ENCODE results near the gene EZH2. TPM values are rescaled to one million over a fixed set of nuclear protein-coding genes. Genes with fewer than 3 reads are reported as not detected.

EZH2 gene
- total RNA-seq, 1 experiment from 2014 or later: 30.5 TPM

DNA sequence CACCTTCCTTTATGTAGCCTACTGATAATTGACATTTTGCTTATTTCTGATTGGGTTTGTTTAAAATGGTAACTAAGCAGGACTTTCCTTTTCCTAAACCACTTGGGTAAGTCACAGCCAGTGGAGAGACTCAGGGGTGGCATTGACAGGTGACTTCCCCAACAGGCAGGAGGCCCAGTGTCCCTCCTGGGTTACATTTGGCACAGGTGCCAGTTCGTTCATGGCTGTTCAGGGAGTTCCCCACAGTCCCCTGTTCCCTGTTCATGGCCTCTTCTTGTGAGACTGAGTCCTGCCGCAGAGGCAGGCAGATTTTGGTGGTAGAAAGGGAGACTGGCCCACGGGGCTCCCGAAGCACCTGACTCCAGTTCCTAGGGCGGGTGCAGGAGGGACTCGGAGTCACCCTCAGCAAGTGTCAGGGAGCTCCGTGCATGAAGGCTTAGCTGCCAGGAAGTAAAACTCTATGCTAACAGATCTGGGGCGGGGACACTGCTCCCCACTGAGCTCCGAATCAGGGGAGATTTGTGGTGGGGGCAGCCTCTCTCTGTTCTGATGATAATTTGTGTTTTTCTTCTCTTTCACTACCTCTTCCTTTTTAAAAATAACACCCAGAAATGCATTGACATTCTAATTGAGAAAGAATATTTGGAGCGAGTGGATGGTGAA is 84.1 kb downstream of the EZH2 start:
- no peaks in the 10 kb centered on the region for H3K79me2 ChIP-seq (ENCODE audit: low read length)
- intact Hi-C loops (cut with micrococcal nuclease): loop anchor here (5.0 kb wide), 1 partner anchor 162 kb away; no protein-coding TSS in a partner anchor
- DNase-seq (no peak), ATAC-seq (no peak)
- no peak overlapping the region for H2AFZ ChIP-seq (ENCODE audit: low read length)
- ChIA-PET CTCF (no interaction called here), POLR2A (ENCODE audit: unreplicated experiment) (no interaction called here)
- no peaks in the 10 kb centered on the region for H3F3A ChIP-seq (ENCODE audit: low read length, unreplicated experiment)
- H3K27me3 ChIP-seq (ENCODE audit: low read length): no peaks in the 10 kb centered on the region
- H3K9me3 ChIP-seq (ENCODE audit: low read length): no peaks in the 10 kb centered on the region
- H3K9me2 ChIP-seq (replicated peaks; ENCODE audit: low read length): no peaks in the 10 kb centered on the region
- H3K36me3 ChIP-seq (ENCODE audit: low read depth, low read length): peaks cover 24% of the 10 kb centered on the region
- H3K4me3 ChIP-seq (ENCODE audit: low read length): no peak overlapping the region
- H3K4me1 ChIP-seq (ENCODE audit: insufficient read depth, low read length): no peaks in the 10 kb centered on the region
- TF ChIP-seq EZH2 (IDR thresholded peaks at IDR 0.05; ENCODE audit: low read length, unreplicated experiment): no peak
- no peak for TF ChIP-seq CTCF (conservative IDR thresholded peaks at IDR 0.05; ENCODE audit: low read depth, low read length)
- TF ChIP-seq EZH2phosphoT487 (IDR thresholded peaks at IDR 0.05; ENCODE audit: borderline replicate concordance, low read length): no peak
- H3K4me2 ChIP-seq (ENCODE audit: low read length): no peak overlapping the region
- BruUV-seq (replicated peaks): no TSS peak
- H3K27ac ChIP-seq (ENCODE audit: low read length): no peak overlapping the region
- H3K9ac ChIP-seq (ENCODE audit: low read length): no peak overlapping the region
- H4K20me1 ChIP-seq (ENCODE audit: low read length): no peaks in the 10 kb centered on the region

- intact Hi-C loops (cut with micrococcal nuclease): loop anchor here (5.0 kb wide), 1 partner anchor 165 kb away; no protein-coding TSS in a partner anchor
- H3K27me3 ChIP-seq (ENCODE audit: low read length): no peaks in the 10 kb centered on the region
- BruUV-seq (replicated peaks): no TSS peak
- CTCF ChIA-PET: interaction anchor here (0.6 kb wide), 1 partner anchor 209 kb away, joined by 3 read pairs; no protein-coding TSS in a partner anchor
- no peak overlapping the region for H3K27ac ChIP-seq (ENCODE audit: low read length)
- no peaks in the 10 kb centered on the region for H3K4me1 ChIP-seq (ENCODE audit: insufficient read depth, low read length)
- no peak overlapping the region for H3K4me2 ChIP-seq (ENCODE audit: low read length)
- ATAC-seq: no peak
- H4K20me1 ChIP-seq (ENCODE audit: low read length): no peaks in the 10 kb centered on the region
- H3K4me3 ChIP-seq (ENCODE audit: low read length): no peak overlapping the region
- TF ChIP-seq EZH2 (IDR thresholded peaks at IDR 0.05; ENCODE audit: low read length, unreplicated experiment): no peak
- TF ChIP-seq CTCF (conservative IDR thresholded peaks at IDR 0.05; ENCODE audit: low read depth, low read length): no peak
- TF ChIP-seq EZH2phosphoT487 (IDR thresholded peaks at IDR 0.05; ENCODE audit: borderline replicate concordance, low read length): no peak
- POLR2A ChIA-PET (ENCODE audit: unreplicated experiment): no interaction called here
- no peaks in the 10 kb centered on the region for H3K9me2 ChIP-seq (replicated peaks; ENCODE audit: low read length)
- no peak overlapping the region for H2AFZ ChIP-seq (ENCODE audit: low read length)
- H3K36me3 ChIP-seq (ENCODE audit: low read depth, low read length): peaks cover 51% of the 10 kb centered on the region
- no peak overlapping the region for H3K9ac ChIP-seq (ENCODE audit: low read length)
- no peaks in the 10 kb centered on the region for H3K79me2 ChIP-seq (ENCODE audit: low read length)
- H3F3A ChIP-seq (ENCODE audit: low read length, unreplicated experiment): no peaks in the 10 kb centered on the region
- no peaks in the 10 kb centered on the region; the same call in 1 of the 2 replicates for H3K9me3 ChIP-seq (ENCODE audit: low read length)
- no peak for DNase-seq
Measured at GRCh38 chr7:148796841-148797240, 87.2 kb downstream of the EZH2 start.

- Histone ChIP-seq H3K4me3 (ENCODE audit: low read length) (no peak overlapping the region), H3K27ac (ENCODE audit: low read length) (no peak overlapping the region), H3K4me1 (ENCODE audit: insufficient read depth, low read length) (no peaks in the 10 kb centered on the region), H3K9me3 (ENCODE audit: low read length) (no peaks in the 10 kb centered on the region; the same call in 1 of the 2 replicates), H3K9ac (ENCODE audit: low read length) (no peak overlapping the region), H3K27me3 (ENCODE audit: low read length) (no peaks in the 10 kb centered on the region), H3K36me3 (ENCODE audit: low read depth, low read length) (peaks cover 67% of the 10 kb centered on the region), H3K4me2 (ENCODE audit: low read length) (no peak overlapping the region), H3K9me2 (replicated peaks; ENCODE audit: low read length) (no peaks in the 10 kb centered on the region), H3K79me2 (ENCODE audit: low read length) (no peaks in the 10 kb centered on the region), H3F3A (ENCODE audit: low read length, unreplicated experiment) (no peaks in the 10 kb centered on the region), H4K20me1 (ENCODE audit: low read length) (no peaks in the 10 kb centered on the region), H2AFZ (ENCODE audit: low read length) (no peak overlapping the region)
- DNase-seq (no peak), ATAC-seq (no peak)
- ChIA-PET CTCF (no interaction called here), POLR2A (ENCODE audit: unreplicated experiment) (no interaction called here)
- no peak for TF ChIP-seq EZH2phosphoT487 (IDR thresholded peaks at IDR 0.05; ENCODE audit: borderline replicate concordance, low read length)
- no peak for TF ChIP-seq EZH2 (IDR thresholded peaks at IDR 0.05; ENCODE audit: low read length, unreplicated experiment)
- no peak for TF ChIP-seq CTCF (conservative IDR thresholded peaks at IDR 0.05; ENCODE audit: low read depth, low read length)
- intact Hi-C loops (cut with micrococcal nuclease): no loop called here
- BruUV-seq (replicated peaks): no TSS peak
Measured at GRCh38 chr7:148794476-148794875, 89.6 kb downstream of the EZH2 start.

Measured in PC-3 (cell line).